Esophagus (tissue), 2 donors: ENCODE data around the gene MIB2. TPM values are rescaled to one million over a fixed set of nuclear protein-coding genes. Genes with fewer than 3 reads are reported as not detected.

Experiments
- H3K27ac ChIP-seq, 2 donors: one replicate each; pipeline ENCODE4 v1.5.1; 2013; ENCODE audit warnings: low read depth in 2 of 2, mild to moderate bottlenecking in 2 of 2, inconsistent platforms in 1 of 2, low read length in 1 of 2, moderate library complexity in 1 of 2
- H3K27me3 ChIP-seq, 2 donors: one replicate each; pipeline ENCODE4 v1.6.1; 2013; ENCODE audit warnings: low read length in 2 of 2, control low read depth in 1 of 2, mild to moderate bottlenecking in 1 of 2; ENCODE audit not compliant: insufficient read depth in 2 of 2, control insufficient read depth in 1 of 2
- H3K36me3 ChIP-seq, 2 donors: one replicate each; pipeline ENCODE4 v1.6.1; 2013; ENCODE audit warnings: low read length in 1 of 2; ENCODE audit not compliant: control insufficient read depth in 2 of 2, insufficient read depth in 2 of 2
- H3K4me1 ChIP-seq, 2 donors: one replicate each; pipeline ENCODE4 v1.6.1; 2013; ENCODE audit warnings: low read length in 1 of 2; ENCODE audit not compliant: control insufficient read depth in 2 of 2, insufficient read depth in 2 of 2
- H3K4me3 ChIP-seq, 2 donors: one replicate each; pipeline ENCODE4 v1.5.1; 2013; ENCODE audit warnings: low read length in 2 of 2, mild to moderate bottlenecking in 2 of 2, low read depth in 1 of 2, moderate library complexity in 1 of 2
- H3K9me3 ChIP-seq, 2 donors: one replicate each; pipeline ENCODE4 v1.6.1; 2013; ENCODE audit warnings: mild to moderate bottlenecking in 2 of 2, low read depth in 1 of 2, low read length in 1 of 2, moderate library complexity in 1 of 2; ENCODE audit not compliant: control insufficient read depth in 2 of 2, insufficient read depth in 1 of 2
- WGBS, 2 donors: extraction: QIAGEN DNeasy Blood & Tissue Kit; methylation state at CpG; one replicate each; pipeline ENCODE4 v1.1.7; 2013; 5-methylcytosine and 5-hydroxymethylcytosine counted together
- polyA plus RNA-seq, 2 donors: library from polyadenylated mRNA; stranded (reverse); fragments of 200-250 nt; gene quantifications; one replicate each; pipeline ENCODE4 v1.2.3, GENCODE V29; 2013
- donor health status: healthy with polysubstance abuse.
- donor health status: Bipolar disorder and iron deficiency.

MIB2 gene
- polyA plus RNA-seq, 2 donors = 89.9 to 153 TPM

- Histone ChIP-seq H3K36me3 (no peaks in the 10 kb centered on the region), H3K27me3 (no peaks in the 10 kb centered on the region), H3K9me3 (no peaks in the 10 kb centered on the region), H3K4me3 (peak overlapping the region; percentile 84 to 98), H3K4me1 (peaks cover 11 to 18% of the 10 kb centered on the region in 2 donors), H3K27ac (peak overlapping the region; percentile 68 to 99)
- 11 to 16% methylated on average over 30 of the region's 30 CpGs for WGBS, 2 donors
Observed at GRCh38 chr1:1614204-1614953, 921 bp upstream of the MIB2 start.

GRCh38 chr1:1614954-1615255 lies 395 bp upstream of the MIB2 start:
- Histone ChIP-seq H3K4me1 (peaks cover 11 to 18% of the 10 kb centered on the region in 2 donors), H3K27me3 (no peaks in the 10 kb centered on the region), H3K9me3 (no peaks in the 10 kb centered on the region), H3K27ac (peak overlapping the region; percentile 68 to 99), H3K36me3 (no peaks in the 10 kb centered on the region), H3K4me3 (peak overlapping the region; percentile 84 to 98)
- WGBS, 2 donors = 0% methylated on average over 23 of the region's 23 CpGs

DNA sequence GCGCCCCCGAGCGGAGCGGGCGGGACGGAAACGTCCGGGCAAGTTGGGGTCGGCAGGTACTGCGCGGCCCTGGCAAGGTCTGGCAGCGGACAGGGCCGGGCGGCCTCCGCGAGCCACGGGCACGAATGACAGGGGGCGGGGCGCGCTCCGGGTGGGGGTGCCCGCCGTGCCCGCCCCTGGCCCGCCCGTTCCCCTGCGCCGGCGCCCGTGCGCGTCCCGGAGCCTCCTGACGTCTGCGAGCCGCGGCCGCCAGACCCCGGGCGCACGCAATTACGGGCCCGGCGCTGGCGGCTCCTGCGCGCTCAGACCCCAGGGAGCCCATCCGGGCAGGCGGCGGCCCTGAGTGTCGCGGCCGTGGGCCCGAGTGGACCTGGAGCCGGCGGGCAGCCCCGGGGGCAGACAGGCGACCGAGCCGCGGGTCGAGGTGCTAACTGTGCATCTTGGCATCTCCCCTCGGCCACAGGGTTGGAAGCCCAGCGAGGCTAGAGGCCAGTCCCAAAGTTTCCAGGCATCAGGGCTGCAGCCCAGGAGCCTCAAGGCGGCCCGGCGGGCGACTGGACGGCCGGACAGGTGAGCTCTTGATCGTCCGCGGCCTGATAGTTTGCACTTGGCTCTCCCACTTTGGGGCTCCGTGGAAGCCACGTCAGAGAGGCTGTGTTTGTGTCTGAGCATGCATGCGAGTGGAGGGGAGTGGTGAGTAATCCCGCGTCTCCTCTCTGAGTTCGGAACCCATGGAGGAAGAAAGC lies 918 bp downstream of the MIB2 start:
- Histone ChIP-seq H3K27ac (peak overlapping the region; percentile 99 to 100), H3K4me3 (peak overlapping the region; percentile 84 to 98), H3K27me3 (no peaks in the 10 kb centered on the region), H3K4me1 (peaks cover 11 to 18% of the 10 kb centered on the region in 2 donors), H3K36me3 (no peaks in the 10 kb centered on the region), H3K9me3 (no peaks in the 10 kb centered on the region)
- WGBS, 2 donors = 4 to 6% methylated on average over 66 to 80 of the region's 80 CpGs

DNA sequence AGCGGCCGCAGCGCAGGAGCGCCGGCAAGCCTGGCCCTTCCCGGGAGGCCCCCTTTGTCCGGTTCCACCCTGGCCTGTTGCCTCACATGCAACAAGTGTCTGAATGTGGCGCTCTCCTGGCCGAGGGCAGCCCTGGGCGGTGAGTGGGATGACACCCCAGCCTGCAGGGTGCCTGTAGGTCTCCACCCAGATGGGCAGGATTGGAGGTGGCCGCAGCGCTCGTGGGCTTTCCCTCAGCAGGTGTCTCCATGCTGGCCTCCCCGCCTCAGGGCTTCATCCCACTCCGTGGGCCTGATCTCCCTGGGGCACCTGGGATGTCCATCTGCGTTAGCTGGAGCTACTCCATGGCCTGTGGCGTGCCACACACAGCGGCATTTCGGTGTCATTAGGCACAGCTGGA lies 1.5 kb downstream of the MIB2 start:
- WGBS, 2 donors = 70 to 71% methylated on average over 19 of the region's 19 CpGs
- no peak overlapping the region for H3K27ac ChIP-seq
- H3K4me1 ChIP-seq = peaks cover 11 to 18% of the 10 kb centered on the region in 2 donors
- no peaks in the 10 kb centered on the region for H3K36me3 ChIP-seq
- peak overlapping the region; percentile 84 to 98 for H3K4me3 ChIP-seq
- no peaks in the 10 kb centered on the region for H3K9me3 ChIP-seq
- no peaks in the 10 kb centered on the region for H3K27me3 ChIP-seq

- 90% methylated on average over 11 of the region's 11 CpGs for WGBS, 2 donors
- no peak overlapping the region for H3K27ac ChIP-seq
- H3K27me3 ChIP-seq = no peaks in the 10 kb centered on the region
- H3K4me1 ChIP-seq = peaks cover 11 to 18% of the 10 kb centered on the region in 2 donors
- no peak overlapping the region for H3K4me3 ChIP-seq
- no peaks in the 10 kb centered on the region for H3K9me3 ChIP-seq
- no peaks in the 10 kb centered on the region for H3K36me3 ChIP-seq
Observed at GRCh38 chr1:1617516-1617915, 2.2 kb downstream of the MIB2 start.

DNA sequence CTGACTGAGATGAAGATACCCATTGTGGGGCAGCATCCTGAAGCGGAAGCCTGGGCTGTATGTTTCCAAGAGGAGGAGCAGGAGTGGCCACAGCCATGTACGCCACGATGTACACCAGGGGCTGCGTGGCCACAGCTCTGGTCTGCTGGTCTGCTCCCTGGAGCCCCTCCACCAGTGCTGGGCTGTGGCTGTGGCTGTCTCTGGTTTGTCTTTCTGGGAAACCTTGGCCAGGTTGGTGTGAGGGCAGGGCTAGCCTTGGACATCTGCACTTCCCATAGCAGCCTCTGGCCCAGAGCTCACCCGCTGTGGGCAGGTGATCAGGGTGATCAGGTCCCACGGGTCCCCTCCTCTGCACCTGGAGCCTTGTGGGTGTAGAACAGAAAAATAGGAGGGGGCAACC lies 2.6 kb downstream of the MIB2 start:
- Histone ChIP-seq H3K9me3 (no peaks in the 10 kb centered on the region), H3K36me3 (no peaks in the 10 kb centered on the region), H3K27ac (no peak overlapping the region), H3K4me1 (peaks cover 11 to 18% of the 10 kb centered on the region in 2 donors), H3K4me3 (no peak overlapping the region), H3K27me3 (no peaks in the 10 kb centered on the region)
- WGBS, 2 donors = 94 to 95% methylated on average over 6 of the region's 6 CpGs

DNA sequence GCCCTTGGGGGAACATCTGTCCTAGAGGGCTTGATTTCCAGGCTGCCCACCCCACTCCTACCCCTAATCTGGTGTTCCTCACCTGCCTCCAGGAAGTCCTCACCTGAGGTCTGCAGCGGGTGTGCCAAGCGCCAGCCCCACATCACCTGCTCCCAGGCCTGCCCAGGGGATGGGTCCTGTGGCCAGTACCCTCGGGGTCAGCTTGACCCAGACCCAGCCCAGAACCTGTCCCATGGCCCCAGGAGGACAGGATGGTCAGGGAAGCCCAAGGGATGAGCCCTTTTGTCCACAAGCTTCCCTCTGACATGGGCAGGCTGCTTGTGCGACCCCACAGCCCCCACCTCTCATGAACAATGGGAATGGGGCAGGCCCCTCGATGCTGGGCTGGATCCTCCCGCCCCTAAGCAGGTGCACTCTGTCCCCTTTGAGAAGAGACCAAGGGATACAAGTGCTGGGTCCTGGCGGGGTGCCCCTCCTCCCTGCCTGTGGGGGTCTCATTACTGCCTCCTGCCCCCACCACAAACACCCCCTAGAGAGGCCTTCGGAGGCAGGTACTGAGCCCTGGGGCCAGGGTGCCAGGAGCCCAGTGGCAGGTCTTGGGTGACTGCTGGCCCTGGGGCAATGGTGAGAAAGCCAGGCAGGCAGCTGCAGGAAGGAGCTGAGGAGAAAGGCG lies 3.2 kb downstream of the MIB2 start:
- Histone ChIP-seq H3K36me3 (peaks cover 0 to 3% of the 10 kb centered on the region in 2 donors), H3K4me1 (peaks cover 11 to 18% of the 10 kb centered on the region in 2 donors), H3K9me3 (no peaks in the 10 kb centered on the region), H3K4me3 (no peak overlapping the region), H3K27ac (no peak overlapping the region), H3K27me3 (no peaks in the 10 kb centered on the region)
- 86 to 92% methylated on average over 9 of the region's 9 CpGs for WGBS, 2 donors

DNA sequence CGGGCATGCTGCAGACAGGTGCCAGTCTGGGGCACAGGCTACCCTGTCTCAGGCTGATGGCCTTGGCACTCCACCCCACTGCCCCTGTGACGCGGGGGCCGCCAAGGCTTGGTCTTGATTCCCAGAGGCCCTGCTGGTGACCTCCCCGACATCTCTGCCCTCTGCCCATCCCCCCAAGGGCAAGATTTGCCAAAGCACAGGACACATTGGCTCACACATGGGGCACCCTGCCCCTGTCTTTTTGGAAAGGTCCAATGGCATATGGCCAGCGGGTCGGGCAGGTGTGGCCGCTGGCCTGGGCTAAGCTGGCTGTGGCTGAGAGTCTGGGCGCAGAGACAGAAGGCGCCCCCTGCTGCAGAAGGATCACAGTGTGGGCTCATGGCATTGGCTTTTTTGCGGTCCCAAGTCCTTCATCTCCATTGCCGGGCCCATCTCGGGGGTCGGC lies 4.6 kb downstream of the MIB2 start:
- Histone ChIP-seq H3K9me3 (no peaks in the 10 kb centered on the region), H3K4me3 (no peak overlapping the region), H3K4me1 (peaks cover 5 to 14% of the 10 kb centered on the region in 2 donors), H3K27me3 (no peaks in the 10 kb centered on the region), H3K27ac (no peak overlapping the region), H3K36me3 (peaks cover 0 to 15% of the 10 kb centered on the region in 2 donors)
- 83 to 88% methylated on average over 14 of the region's 14 CpGs for WGBS, 2 donors

- WGBS, 2 donors = 90 to 92% methylated on average over 15 to 16 of the region's 16 CpGs
- Histone ChIP-seq H3K27ac (no peak overlapping the region), H3K36me3 (peaks cover 0 to 21% of the 10 kb centered on the region in 2 donors)
Observed at GRCh38 chr1:1620433-1621139, 5.3 kb downstream of the MIB2 start.

More at GRCh38 chr1:1620433-1621139, 5.3 kb downstream of the MIB2 start:
- Histone ChIP-seq H3K4me1 (peaks cover 5 to 14% of the 10 kb centered on the region in 2 donors), H3K4me3 (no peak overlapping the region), H3K27me3 (no peaks in the 10 kb centered on the region), H3K9me3 (no peaks in the 10 kb centered on the region)
